ENCODE measurements around the gene NLN.

NLN gene

DNA sequence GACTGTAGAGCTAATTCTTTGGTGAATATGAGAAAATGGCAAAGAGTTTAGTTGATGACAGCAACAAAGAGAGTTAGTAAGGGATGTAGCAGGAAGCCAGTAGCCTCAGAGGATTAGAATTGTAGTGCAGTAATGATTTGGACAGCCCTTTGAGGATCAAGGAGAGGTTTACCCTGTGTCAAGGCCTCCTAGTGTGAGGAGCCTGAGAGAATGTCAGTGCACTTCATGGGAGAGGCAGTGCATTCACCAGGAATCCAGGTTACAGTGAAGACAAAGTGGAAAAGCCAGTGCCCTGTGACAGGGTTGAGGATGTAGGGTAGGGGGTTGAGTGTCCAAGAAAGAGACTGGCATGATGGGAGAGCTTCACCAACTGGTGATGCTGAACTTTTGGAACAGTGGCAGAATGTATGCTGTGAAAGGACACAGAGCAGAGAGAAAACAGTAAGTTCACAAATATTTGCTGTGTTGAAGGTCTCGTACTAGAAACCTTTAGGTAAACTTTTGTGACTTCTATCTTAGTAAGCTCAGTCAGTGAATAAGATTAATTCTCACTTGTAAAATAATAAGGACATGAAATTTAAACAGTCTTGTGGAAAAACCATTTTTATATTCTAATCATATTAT, 27.3 kb downstream of the NLN start:
- Histone ChIP-seq H3K4me1 (ENCODE audit: insufficient read depth, low read length) (no peaks in the 10 kb centered on the region), H3K9me3 (ENCODE audit: control insufficient read depth, insufficient read depth, low read length) (no peaks in the 10 kb centered on the region), H3K36me3 (ENCODE audit: insufficient read depth, low read length) (no peaks in the 10 kb centered on the region), H3K9ac (ENCODE audit: low read depth, low read length) (no peak overlapping the region)

DNA sequence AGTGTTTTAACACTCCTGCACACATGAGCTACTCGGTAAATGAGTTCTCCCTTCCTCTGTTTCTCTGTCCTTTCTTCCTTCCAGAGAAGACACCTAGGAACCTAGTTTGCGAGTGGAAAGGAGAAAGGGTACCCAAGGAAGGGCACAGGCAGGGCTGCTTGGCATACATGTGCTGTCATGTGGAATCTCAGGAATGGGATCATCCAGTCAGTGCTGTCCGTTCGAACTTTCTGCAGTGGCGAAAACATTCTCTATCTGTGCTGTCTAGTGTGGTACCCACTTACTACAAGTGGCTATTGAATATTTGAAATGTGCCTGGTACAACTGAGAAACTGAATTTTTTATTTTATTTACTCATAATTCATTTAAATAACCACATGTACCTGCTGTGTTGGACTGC, 28.0 kb downstream of the NLN start:
- Histone ChIP-seq H3K9me3 (ENCODE audit: control insufficient read depth, insufficient read depth, low read length) (no peaks in the 10 kb centered on the region), H3K36me3 (ENCODE audit: insufficient read depth, low read length) (no peaks in the 10 kb centered on the region), H3K9ac (ENCODE audit: low read depth, low read length) (no peak overlapping the region), H3K4me1 (ENCODE audit: insufficient read depth, low read length) (no peaks in the 10 kb centered on the region)

DNA sequence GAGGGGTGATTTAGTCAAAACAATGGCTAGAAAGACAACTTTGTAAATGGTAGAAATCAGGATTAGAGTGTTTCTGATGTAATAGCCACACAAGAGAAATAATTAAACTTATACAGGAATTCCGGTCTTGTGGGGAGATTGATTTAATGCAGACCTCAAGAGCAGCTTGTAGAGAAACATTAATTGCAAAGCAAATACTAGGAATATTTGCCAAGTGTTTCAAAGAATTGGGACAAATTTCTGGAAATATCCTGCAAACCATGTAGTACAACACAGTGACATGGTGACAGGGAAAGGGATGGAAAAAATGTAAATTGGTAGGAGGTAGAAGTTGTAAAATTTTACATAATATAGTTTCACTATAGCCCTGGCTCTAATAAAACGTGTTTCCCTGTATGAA, 28.9 kb downstream of the NLN start:
- Histone ChIP-seq H3K36me3 (ENCODE audit: insufficient read depth, low read length) (no peaks in the 10 kb centered on the region), H3K4me1 (ENCODE audit: insufficient read depth, low read length) (no peaks in the 10 kb centered on the region), H3K9me3 (ENCODE audit: control insufficient read depth, insufficient read depth, low read length) (no peaks in the 10 kb centered on the region), H3K9ac (ENCODE audit: low read depth, low read length) (no peak overlapping the region)

DNA sequence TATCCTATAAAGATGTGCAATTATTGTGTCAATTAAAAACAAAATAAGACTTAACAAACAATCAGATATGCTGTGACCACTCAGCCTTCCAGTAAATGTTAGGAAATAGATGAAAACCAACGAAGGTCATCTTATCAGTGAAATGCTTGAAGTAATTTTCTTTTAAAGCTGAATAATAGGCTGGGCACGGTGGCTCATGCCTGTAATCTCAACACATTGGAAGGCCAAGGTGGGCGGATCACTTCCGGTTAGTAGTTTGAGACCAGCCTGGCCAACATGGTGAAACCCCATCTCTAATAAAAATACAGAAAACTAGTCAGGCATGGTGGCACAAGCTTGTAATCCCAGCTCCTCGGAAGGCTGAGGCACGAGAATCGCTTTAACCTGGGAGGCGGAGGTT, 31.2 kb downstream of the NLN start:
- no peaks in the 10 kb centered on the region for H3K9me3 ChIP-seq (ENCODE audit: control insufficient read depth, insufficient read depth, low read length)
- H3K9ac ChIP-seq (ENCODE audit: low read depth, low read length): no peak overlapping the region
- H3K4me1 ChIP-seq (ENCODE audit: insufficient read depth, low read length): no peaks in the 10 kb centered on the region
- H3K36me3 ChIP-seq (ENCODE audit: insufficient read depth, low read length): no peaks in the 10 kb centered on the region

DNA sequence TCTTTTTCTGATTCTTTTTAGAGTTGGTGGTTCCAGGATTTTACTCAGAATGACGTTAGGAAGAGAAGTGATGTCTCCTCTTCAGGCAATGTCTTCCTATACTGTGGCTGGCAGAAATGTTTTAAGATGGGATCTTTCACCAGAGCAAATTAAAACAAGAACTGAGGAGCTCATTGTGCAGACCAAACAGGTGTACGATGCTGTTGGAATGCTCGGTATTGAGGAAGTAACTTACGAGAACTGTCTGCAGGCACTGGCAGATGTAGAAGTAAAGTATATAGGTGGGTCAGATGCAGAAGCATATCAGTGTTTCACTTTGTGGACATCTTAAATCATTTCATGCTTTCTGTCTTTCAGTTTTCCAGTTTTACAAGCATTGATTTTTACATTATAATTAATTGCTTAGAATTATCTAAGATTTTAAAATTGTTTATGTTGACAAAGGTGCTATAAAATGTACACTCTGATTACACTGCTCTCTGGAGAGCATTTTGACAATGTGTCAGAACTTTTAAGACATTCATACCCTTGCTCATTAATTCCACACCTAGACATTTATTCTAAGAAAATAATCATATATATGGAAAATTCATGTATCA, 36.6 kb downstream of the NLN start:
- H3K4me1 ChIP-seq (ENCODE audit: insufficient read depth, low read length): no peaks in the 10 kb centered on the region
- no peak overlapping the region for H3K9ac ChIP-seq (ENCODE audit: low read depth, low read length)
- H3K36me3 ChIP-seq (ENCODE audit: insufficient read depth, low read length): peaks cover 2% of the 10 kb centered on the region; the same call in 1 of the 2 replicates
- H3K9me3 ChIP-seq (ENCODE audit: control insufficient read depth, insufficient read depth, low read length): no peaks in the 10 kb centered on the region

DNA sequence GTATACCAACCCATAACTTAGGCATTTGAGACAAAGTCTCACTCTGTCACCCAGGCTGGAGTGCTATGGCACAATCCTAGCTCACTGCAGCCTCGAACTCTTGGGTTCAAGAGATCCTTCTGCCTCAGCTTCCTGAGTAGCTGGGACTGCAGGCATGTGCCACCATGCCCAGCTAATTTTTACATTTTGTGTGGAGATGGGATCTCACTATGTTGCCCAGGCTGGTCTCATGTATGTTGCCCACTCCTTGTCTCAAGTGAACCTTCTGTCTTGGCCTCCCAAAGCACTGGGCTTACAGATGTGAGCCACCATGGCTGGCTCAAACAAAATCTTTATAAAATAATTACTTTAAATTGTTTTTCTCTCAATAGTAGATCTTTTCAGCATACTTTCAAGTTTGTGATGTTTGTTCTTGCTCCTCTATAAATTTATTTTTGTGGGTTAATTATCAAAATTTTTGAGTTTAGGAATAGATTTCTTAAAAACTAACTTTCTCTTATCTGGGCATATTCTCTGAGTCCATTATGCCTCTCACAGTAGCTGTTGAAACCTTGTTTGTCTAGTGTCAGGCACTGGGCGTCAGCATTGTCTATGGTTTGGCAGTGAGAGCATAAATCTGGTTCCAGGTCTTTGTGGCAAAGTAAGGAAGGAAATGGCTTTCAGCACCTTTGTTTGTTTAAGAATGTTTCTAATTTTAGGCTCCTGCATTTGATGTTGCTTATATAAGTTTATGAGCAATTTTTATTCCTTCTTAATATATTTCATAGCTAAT, 38.7 kb downstream of the NLN start:
- H3K9ac ChIP-seq (ENCODE audit: low read depth, low read length): no peak overlapping the region
- H3K4me1 ChIP-seq (ENCODE audit: insufficient read depth, low read length): no peaks in the 10 kb centered on the region
- no peaks in the 10 kb centered on the region for H3K9me3 ChIP-seq (ENCODE audit: control insufficient read depth, insufficient read depth, low read length)
- peaks cover 2% of the 10 kb centered on the region; the same call in 1 of the 2 replicates for H3K36me3 ChIP-seq (ENCODE audit: insufficient read depth, low read length)

DNA sequence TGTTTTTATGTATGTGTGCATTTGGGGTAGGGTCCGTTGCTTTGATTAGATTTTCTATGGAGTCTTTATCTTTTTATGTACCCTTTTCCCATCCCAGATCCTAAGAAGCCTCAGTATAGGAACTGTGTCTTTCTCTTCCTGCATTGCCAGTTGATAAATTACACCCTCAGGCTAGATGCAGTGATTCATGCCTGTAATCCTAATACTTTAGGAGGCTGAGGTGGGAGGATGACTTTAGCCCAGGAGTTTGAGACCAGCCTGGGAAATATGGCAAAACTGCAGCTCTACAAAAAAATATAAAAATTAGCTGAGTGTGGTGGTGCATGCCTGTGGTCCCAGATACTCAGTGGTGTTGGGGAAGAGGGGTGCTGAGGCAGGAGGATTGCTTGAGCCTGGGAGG, 40.2 kb downstream of the NLN start:
- Histone ChIP-seq H3K36me3 (ENCODE audit: insufficient read depth, low read length) (peaks cover 12% of the 10 kb centered on the region; the same call in 1 of the 2 replicates), H3K9ac (ENCODE audit: low read depth, low read length) (no peak overlapping the region), H3K9me3 (ENCODE audit: control insufficient read depth, insufficient read depth, low read length) (no peaks in the 10 kb centered on the region), H3K4me1 (ENCODE audit: insufficient read depth, low read length) (no peaks in the 10 kb centered on the region)

DNA sequence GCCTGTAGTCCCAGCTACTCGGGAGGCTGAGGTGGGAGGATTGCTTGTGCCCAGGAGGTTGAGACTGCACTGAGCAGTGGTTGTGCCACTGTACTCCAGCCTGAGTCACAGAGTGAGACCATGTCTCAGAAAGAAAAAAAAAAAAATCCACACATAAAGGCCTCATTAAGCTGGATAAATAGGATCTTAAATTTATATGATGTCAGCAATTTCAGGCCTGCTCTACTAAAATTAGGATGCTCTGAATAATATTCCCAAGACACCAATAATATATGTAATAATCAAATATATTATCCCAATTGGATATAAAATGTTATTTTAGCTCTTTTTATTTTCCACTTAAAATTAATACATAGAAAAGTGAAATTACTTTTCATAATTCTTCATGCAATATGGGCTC, 43.6 kb downstream of the NLN start:
- Histone ChIP-seq H3K9ac (ENCODE audit: low read depth, low read length) (no peak overlapping the region), H3K9me3 (ENCODE audit: control insufficient read depth, insufficient read depth, low read length) (no peaks in the 10 kb centered on the region), H3K4me1 (ENCODE audit: insufficient read depth, low read length) (no peaks in the 10 kb centered on the region), H3K36me3 (ENCODE audit: insufficient read depth, low read length) (peaks cover 10% of the 10 kb centered on the region; the same call in 1 of the 2 replicates)

DNA sequence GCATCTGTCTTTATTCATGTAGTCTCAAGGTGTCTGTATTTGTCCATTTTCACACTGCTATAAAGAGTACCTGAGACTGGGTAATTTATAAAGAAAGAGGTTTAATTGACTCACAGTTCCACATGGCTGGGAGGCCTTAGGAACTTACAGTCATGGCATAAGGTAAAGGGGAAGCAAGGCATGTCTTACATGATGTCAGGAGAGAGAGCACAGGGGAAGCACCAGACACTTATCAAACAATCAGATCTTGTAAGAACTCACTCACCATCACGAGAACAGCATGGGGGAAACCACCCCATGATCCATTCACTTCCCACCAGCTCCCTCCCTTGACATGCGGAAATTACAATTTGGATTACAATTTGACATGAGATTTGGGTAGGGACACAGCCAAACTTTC, 44.2 kb downstream of the NLN start:
- no peaks in the 10 kb centered on the region for H3K4me1 ChIP-seq (ENCODE audit: insufficient read depth, low read length)
- H3K9ac ChIP-seq (ENCODE audit: low read depth, low read length): no peak overlapping the region
- no peaks in the 10 kb centered on the region for H3K9me3 ChIP-seq (ENCODE audit: control insufficient read depth, insufficient read depth, low read length)
- H3K36me3 ChIP-seq (ENCODE audit: insufficient read depth, low read length): peaks cover 10% of the 10 kb centered on the region; the same call in 1 of the 2 replicates

DNA sequence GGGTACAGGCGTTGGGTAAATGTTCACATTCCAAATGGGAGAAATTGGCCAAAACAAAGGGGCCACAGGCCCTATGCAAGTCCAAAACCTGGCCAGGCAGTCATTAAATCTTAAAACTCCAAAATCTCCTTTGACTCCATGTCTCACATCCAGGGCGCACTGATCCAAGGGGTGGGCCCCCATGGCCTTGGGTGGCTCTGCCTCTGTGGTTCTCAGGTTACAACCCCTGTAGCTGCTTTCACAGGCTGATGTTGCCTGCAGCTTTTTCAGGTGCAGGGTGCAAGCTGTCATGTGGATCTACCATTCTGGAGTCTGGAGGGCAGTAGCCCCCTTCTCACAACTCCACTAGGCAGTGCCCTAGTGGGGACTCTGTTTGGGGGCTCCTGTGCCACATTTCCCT, 44.8 kb downstream of the NLN start:
- Histone ChIP-seq H3K36me3 (ENCODE audit: insufficient read depth, low read length) (peaks cover 10% of the 10 kb centered on the region; the same call in 1 of the 2 replicates), H3K9ac (ENCODE audit: low read depth, low read length) (no peak overlapping the region), H3K9me3 (ENCODE audit: control insufficient read depth, insufficient read depth, low read length) (no peaks in the 10 kb centered on the region), H3K4me1 (ENCODE audit: insufficient read depth, low read length) (no peaks in the 10 kb centered on the region)

DNA sequence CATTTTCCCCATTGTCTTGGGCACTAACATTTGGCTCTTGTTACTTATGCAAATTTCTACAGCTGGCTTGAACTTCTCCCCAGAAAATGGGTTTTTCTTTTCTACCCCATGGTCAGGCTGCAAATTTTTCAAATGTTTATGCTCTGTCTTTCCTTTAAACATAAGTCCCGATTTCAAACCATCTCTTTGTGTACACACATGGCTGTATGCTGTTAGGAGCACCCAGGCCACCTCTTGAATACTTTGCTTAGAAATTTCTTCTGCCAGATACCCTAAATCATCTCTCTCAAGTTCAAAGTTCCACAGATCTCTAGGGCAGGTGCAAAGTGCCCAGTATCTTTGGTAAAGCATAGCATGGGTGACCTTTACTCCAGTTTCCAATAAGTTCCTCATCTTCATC, 45.6 kb downstream of the NLN start:
- Histone ChIP-seq H3K36me3 (ENCODE audit: insufficient read depth, low read length) (peaks cover 10% of the 10 kb centered on the region; the same call in 1 of the 2 replicates), H3K9ac (ENCODE audit: low read depth, low read length) (no peak overlapping the region), H3K9me3 (ENCODE audit: control insufficient read depth, insufficient read depth, low read length) (no peaks in the 10 kb centered on the region), H3K4me1 (ENCODE audit: insufficient read depth, low read length) (no peaks in the 10 kb centered on the region)

DNA sequence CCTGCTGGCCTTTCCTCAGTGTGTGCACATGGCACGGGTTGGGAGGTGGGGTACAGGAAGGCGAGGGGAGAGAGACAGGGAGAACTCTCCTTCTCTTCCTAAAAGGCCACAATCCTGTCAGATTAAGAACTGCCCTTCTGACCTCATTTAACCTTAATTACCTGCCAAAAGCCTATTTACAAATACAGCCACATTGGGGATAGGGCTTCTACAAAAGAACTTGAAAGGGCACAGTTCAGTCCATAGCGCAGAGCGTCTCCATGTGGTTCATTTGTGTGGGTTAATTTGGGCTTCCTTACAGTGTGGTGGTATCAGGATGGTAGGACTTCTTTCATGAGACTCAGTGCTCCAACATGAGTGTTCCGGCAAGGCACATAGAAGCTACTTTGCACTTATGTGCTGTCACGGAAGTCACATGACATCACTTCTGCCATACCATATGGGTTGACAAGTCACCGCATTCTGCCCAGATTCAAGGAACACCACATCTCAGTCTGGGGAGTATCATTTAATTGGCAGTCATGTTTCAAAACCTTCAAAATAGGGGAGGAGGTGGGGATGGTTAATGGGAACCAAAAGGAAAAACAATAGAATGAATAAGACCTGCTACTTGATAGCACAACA, 46.8 kb downstream of the NLN start:
- H3K36me3 ChIP-seq (ENCODE audit: insufficient read depth, low read length): peaks cover 10% of the 10 kb centered on the region; the same call in 1 of the 2 replicates
- no peaks in the 10 kb centered on the region for H3K9me3 ChIP-seq (ENCODE audit: control insufficient read depth, insufficient read depth, low read length)
- no peaks in the 10 kb centered on the region for H3K4me1 ChIP-seq (ENCODE audit: insufficient read depth, low read length)
- H3K9ac ChIP-seq (ENCODE audit: low read depth, low read length): no peak overlapping the region

DNA sequence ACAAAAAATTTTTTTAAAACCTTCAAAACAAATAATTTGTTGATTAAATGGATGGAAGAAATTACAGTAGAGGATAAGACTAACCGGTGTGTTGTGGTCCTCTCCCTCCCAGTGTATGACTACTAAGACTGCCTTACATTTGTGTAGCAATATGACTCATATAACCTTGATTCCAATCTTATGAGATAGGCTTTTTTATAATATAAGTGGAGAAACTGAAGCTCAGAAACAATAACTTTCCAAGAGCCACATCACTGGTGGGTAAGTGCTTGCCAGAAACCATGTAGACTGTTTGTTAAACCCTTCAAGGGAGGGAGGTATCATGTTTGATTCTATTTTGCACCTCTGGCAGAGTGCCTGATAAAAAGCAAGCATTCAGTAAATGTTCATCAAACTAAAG, 47.5 kb downstream of the NLN start:
- peaks cover 14% of the 10 kb centered on the region; the same call in 1 of the 2 replicates for H3K36me3 ChIP-seq (ENCODE audit: insufficient read depth, low read length)
- no peak overlapping the region for H3K9ac ChIP-seq (ENCODE audit: low read depth, low read length)
- no peaks in the 10 kb centered on the region for H3K9me3 ChIP-seq (ENCODE audit: control insufficient read depth, insufficient read depth, low read length)
- no peaks in the 10 kb centered on the region for H3K4me1 ChIP-seq (ENCODE audit: insufficient read depth, low read length)

DNA sequence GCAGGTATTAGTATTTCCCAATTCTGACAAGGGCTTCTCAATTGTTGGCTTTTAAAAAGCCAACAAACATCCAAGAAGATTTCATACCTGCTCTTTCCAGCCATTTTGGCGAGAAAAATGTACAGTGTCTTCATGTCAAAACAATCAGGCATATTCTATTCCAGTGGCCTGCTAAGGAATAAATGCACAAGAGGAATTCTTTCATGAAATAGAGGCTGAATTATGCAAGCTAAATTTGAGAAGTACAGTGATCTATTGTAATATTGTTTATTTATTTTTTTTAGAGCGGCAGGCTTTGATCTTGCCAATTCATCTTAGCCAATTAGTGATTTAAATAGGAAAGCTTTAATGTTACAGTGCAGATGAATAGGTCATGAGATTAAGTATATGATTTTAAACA, 49.3 kb downstream of the NLN start:
- Histone ChIP-seq H3K4me1 (ENCODE audit: insufficient read depth, low read length) (no peaks in the 10 kb centered on the region), H3K36me3 (ENCODE audit: insufficient read depth, low read length) (peaks cover 9% of the 10 kb centered on the region; the same call in 1 of the 2 replicates), H3K9ac (ENCODE audit: low read depth, low read length) (no peak overlapping the region), H3K9me3 (ENCODE audit: control insufficient read depth, insufficient read depth, low read length) (no peaks in the 10 kb centered on the region)

All from ES-I3 (cell line).